ENCODE results near the gene HGF.

Gene HGF

DNA sequence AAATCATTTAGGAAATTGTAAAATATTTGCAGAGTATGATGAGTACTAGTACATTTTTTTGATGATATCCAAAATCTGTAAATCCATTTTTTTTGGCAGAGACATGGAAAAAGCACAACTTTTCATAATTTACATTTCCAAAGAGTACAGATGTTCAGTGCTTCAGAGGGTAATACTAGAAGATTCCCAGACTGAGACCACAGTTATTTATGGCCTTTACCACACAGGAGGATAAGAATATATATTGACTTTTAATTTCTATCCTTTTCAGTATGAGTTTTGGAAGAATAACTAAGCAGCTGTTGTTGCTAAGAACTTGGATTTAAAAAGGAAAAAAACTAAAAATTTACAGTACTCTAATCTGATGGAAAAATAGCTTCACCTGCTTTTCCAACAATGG lies 61.9 kb downstream of the HGF start:
- Histone ChIP-seq H3K4me1 (ENCODE audit: insufficient read depth, low read length, poor library complexity, severe bottlenecking) (no peaks in the 10 kb centered on the region), H2AFZ (ENCODE audit: low read length) (no peak overlapping the region), H3F3A (ENCODE audit: low read depth) (no peaks in the 10 kb centered on the region), H3K4me3 (ENCODE audit: low read length, poor library complexity, severe bottlenecking) (no peak overlapping the region), H4K20me1 (ENCODE audit: insufficient read depth, low read length, poor library complexity, severe bottlenecking) (no peaks in the 10 kb centered on the region), H3K36me3 (ENCODE audit: insufficient read depth, low read length) (no peaks in the 10 kb centered on the region), H3K4me2 (ENCODE audit: low read depth, low read length, poor library complexity, severe bottlenecking) (no peak overlapping the region), H3K9ac (ENCODE audit: low read depth, low read length, poor library complexity, severe bottlenecking) (no peak overlapping the region), H3K9me2 (replicated peaks; ENCODE audit: low read depth, low read length) (no peaks in the 10 kb centered on the region), H3K79me2 (ENCODE audit: insufficient read depth, low read length) (no peaks in the 10 kb centered on the region), H3K27me3 (ENCODE audit: insufficient read depth, low read length, poor library complexity, severe bottlenecking) (no peaks in the 10 kb centered on the region), H3K9me3 (ENCODE audit: insufficient read depth, low read depth, low read length) (no peaks in the 10 kb centered on the region)
- TF ChIP-seq EZH2phosphoT487 (IDR thresholded peaks at IDR 0.05; ENCODE audit: borderline replicate concordance) = no peak
- TF ChIP-seq, protein P1, sequence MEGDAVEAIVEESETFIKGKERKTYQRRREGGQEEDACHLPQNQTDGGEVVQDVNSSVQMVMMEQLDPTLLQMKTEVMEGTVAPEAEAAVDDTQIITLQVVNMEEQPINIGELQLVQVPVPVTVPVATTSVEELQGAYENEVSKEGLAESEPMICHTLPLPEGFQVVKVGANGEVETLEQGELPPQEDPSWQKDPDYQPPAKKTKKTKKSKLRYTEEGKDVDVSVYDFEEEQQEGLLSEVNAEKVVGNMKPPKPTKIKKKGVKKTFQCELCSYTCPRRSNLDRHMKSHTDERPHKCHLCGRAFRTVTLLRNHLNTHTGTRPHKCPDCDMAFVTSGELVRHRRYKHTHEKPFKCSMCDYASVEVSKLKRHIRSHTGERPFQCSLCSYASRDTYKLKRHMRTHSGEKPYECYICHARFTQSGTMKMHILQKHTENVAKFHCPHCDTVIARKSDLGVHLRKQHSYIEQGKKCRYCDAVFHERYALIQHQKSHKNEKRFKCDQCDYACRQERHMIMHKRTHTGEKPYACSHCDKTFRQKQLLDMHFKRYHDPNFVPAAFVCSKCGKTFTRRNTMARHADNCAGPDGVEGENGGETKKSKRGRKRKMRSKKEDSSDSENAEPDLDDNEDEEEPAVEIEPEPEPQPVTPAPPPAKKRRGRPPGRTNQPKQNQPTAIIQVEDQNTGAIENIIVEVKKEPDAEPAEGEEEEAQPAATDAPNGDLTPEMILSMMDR (conservative IDR thresholded peaks at IDR 0.05; ENCODE audit: low read length) = no peak

DNA sequence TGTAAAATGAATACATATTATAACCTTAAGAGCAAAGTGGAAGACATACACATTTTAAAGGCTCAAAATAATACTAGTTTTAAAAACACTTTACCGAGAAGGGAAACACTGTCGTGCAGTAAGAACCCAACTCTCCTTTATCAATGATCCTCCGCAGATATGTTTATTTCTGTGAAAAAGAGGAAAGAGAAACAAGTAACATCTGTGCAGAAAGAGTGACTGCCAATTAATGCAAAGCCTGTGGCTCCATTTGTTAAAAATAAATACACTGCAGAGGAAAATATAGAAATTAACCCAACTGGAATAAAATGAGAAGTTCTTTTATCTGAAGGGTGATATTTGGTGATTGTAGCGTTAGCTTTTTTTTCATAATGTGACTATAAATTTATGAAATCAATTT lies 62.7 kb downstream of the HGF start:
- Histone ChIP-seq H3K4me3 (ENCODE audit: low read length, poor library complexity, severe bottlenecking) (no peak overlapping the region), H3K79me2 (ENCODE audit: insufficient read depth, low read length) (no peaks in the 10 kb centered on the region), H2AFZ (ENCODE audit: low read length) (no peak overlapping the region)

DNA sequence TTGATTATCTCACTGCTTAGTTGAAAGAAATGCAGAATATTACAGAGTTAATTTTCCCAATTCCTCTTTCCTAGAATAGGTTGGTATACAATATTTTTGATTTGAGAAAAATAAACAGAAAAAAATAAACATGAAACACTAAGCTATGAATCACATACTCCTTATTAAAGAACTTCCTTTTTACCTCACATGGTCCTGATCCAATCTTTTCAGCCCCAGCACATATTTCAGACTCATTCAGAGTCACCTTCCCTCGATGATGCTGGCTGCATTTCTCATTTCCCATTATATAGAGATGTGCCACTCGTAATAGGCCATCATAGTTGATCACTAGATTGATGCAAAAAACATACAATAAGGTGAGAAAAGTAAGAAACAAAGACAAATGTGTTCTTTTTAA lies 64.6 kb downstream of the HGF start:
- H3K4me3 ChIP-seq (ENCODE audit: low read length, poor library complexity, severe bottlenecking) = no peak overlapping the region
- no peaks in the 10 kb centered on the region for H4K20me1 ChIP-seq (ENCODE audit: insufficient read depth, low read length, poor library complexity, severe bottlenecking)
- H3K9me2 ChIP-seq (replicated peaks; ENCODE audit: low read depth, low read length) = no peaks in the 10 kb centered on the region
- H2AFZ ChIP-seq (ENCODE audit: low read length) = no peak overlapping the region
- TF ChIP-seq EZH2phosphoT487 (IDR thresholded peaks at IDR 0.05; ENCODE audit: borderline replicate concordance) = no peak
- TF ChIP-seq, protein P1 (conservative IDR thresholded peaks at IDR 0.05; ENCODE audit: low read length) = no peak
- no peak overlapping the region for H3K4me2 ChIP-seq (ENCODE audit: low read depth, low read length, poor library complexity, severe bottlenecking)
- no peaks in the 10 kb centered on the region for H3K27me3 ChIP-seq (ENCODE audit: insufficient read depth, low read length, poor library complexity, severe bottlenecking)
- no peaks in the 10 kb centered on the region for H3K4me1 ChIP-seq (ENCODE audit: insufficient read depth, low read length, poor library complexity, severe bottlenecking)
- H3F3A ChIP-seq (ENCODE audit: low read depth) = no peaks in the 10 kb centered on the region
- H3K9me3 ChIP-seq (ENCODE audit: insufficient read depth, low read depth, low read length) = no peaks in the 10 kb centered on the region
- no peaks in the 10 kb centered on the region for H3K79me2 ChIP-seq (ENCODE audit: insufficient read depth, low read length)
- H3K9ac ChIP-seq (ENCODE audit: low read depth, low read length, poor library complexity, severe bottlenecking) = no peak overlapping the region
- H3K36me3 ChIP-seq (ENCODE audit: insufficient read depth, low read length) = no peaks in the 10 kb centered on the region

More for the DNA sequence above, 62.7 kb downstream of the HGF start:
- no peaks in the 10 kb centered on the region for H3K4me1 ChIP-seq (ENCODE audit: insufficient read depth, low read length, poor library complexity, severe bottlenecking)
- H3K36me3 ChIP-seq (ENCODE audit: insufficient read depth, low read length) = no peaks in the 10 kb centered on the region
- H3K9me3 ChIP-seq (ENCODE audit: insufficient read depth, low read depth, low read length) = no peaks in the 10 kb centered on the region
- H3K9me2 ChIP-seq (replicated peaks; ENCODE audit: low read depth, low read length) = no peaks in the 10 kb centered on the region
- no peak overlapping the region for H3K9ac ChIP-seq (ENCODE audit: low read depth, low read length, poor library complexity, severe bottlenecking)
- no peak overlapping the region for H3K4me2 ChIP-seq (ENCODE audit: low read depth, low read length, poor library complexity, severe bottlenecking)
- no peaks in the 10 kb centered on the region for H3F3A ChIP-seq (ENCODE audit: low read depth)
- no peaks in the 10 kb centered on the region for H4K20me1 ChIP-seq (ENCODE audit: insufficient read depth, low read length, poor library complexity, severe bottlenecking)
- TF ChIP-seq, protein P1 (conservative IDR thresholded peaks at IDR 0.05; ENCODE audit: low read length) = no peak
- no peak for TF ChIP-seq EZH2phosphoT487 (IDR thresholded peaks at IDR 0.05; ENCODE audit: borderline replicate concordance)
- H3K27me3 ChIP-seq (ENCODE audit: insufficient read depth, low read length, poor library complexity, severe bottlenecking) = no peaks in the 10 kb centered on the region

Data from Loucy (cell line).